Trophoblast cell (in vitro differentiated cells and primary cell): Measurements from ENCODE around the gene ACTRT1.

ENCODE experiments used
- DNase-seq, 2 donors: peaks; one replicate each; pipeline ENCODE4 v3.0.0-alpha.2; 2016
- H2AFZ ChIP-seq: 2 replicates; pipeline ENCODE4 v1.6.1; 2013; ENCODE audit warnings: low read length, moderate library complexity, mild to moderate bottlenecking; ENCODE audit not compliant: insufficient read depth, poor library complexity
- H2AK5ac ChIP-seq: 2 replicates; pipeline ENCODE4 v1.6.1; 2013; ENCODE audit warnings: mild to moderate bottlenecking, low read length
- H2BK120ac ChIP-seq: 2 replicates; pipeline ENCODE4 v1.6.1; 2013; ENCODE audit warnings: low read length, mild to moderate bottlenecking, moderate library complexity; ENCODE audit not compliant: insufficient read depth, poor library complexity
- H2BK12ac ChIP-seq: 2 replicates; pipeline ENCODE4 v1.6.1; 2013; ENCODE audit warnings: mild to moderate bottlenecking, low read length, moderate library complexity
- H2BK5ac ChIP-seq: 2 replicates; pipeline ENCODE4 v1.6.1; 2013; ENCODE audit warnings: low read length, low read depth, moderate library complexity, mild to moderate bottlenecking; ENCODE audit not compliant: poor library complexity
- H3K14ac ChIP-seq: 2 replicates; pipeline ENCODE4 v1.6.1; 2013; ENCODE audit warnings: mild to moderate bottlenecking, low read length
- H3K18ac ChIP-seq: 2 replicates; pipeline ENCODE4 v1.6.1; 2013; ENCODE audit warnings: mild to moderate bottlenecking, low read length
- H3K23ac ChIP-seq: 2 replicates; pipeline ENCODE4 v1.6.1; 2013; ENCODE audit warnings: low read length
- H3K27ac ChIP-seq: 2 replicates; pipeline ENCODE4 v1.5.1; 2013; ENCODE audit warnings: low read depth, mild to moderate bottlenecking, inconsistent platforms, low read length, moderate library complexity
- H3K27me3 ChIP-seq: 2 replicates; pipeline ENCODE4 v1.6.1; 2013; ENCODE audit warnings: inconsistent platforms, mild to moderate bottlenecking, low read length, moderate library complexity; ENCODE audit not compliant: insufficient read depth
- H3K36me3 ChIP-seq, 2 experiments: 1 replicate in 1 of 2; 2 replicates in 1 of 2; pipeline ENCODE4 v1.6.1; 2013; ENCODE audit warnings: low read length in 2 of 2, mild to moderate bottlenecking in 2 of 2, moderate library complexity in 1 of 2; ENCODE audit not compliant: insufficient read depth in 2 of 2, control insufficient read depth in 1 of 2
- H3K4ac ChIP-seq: 2 replicates; pipeline ENCODE4 v1.6.1; 2013; ENCODE audit warnings: low read depth, mild to moderate bottlenecking, low read length, moderate library complexity
- H3K4me1 ChIP-seq, 2 experiments: 1 replicate in 1 of 2; 2 replicates in 1 of 2; pipeline ENCODE4 v1.6.1; 2013; ENCODE audit warnings: low read length in 2 of 2, mild to moderate bottlenecking in 2 of 2, moderate library complexity in 1 of 2; ENCODE audit not compliant: insufficient read depth in 2 of 2, control insufficient read depth in 1 of 2
- H3K4me2 ChIP-seq: 2 replicates; pipeline ENCODE4 v1.6.1; 2013; ENCODE audit warnings: inconsistent platforms, mild to moderate bottlenecking, low read length, moderate library complexity
- H3K4me3 ChIP-seq: 2 replicates; pipeline ENCODE4 v1.5.1; 2013; ENCODE audit warnings: mild to moderate bottlenecking, low read depth, low read length, inconsistent platforms
- H3K79me1 ChIP-seq: one replicate; pipeline ENCODE4 v1.6.1; 2013; ENCODE audit warnings: low read length
- H3K79me2 ChIP-seq: 2 replicates; pipeline ENCODE4 v1.6.1; 2013; ENCODE audit warnings: low read length, mild to moderate bottlenecking; ENCODE audit not compliant: control insufficient read depth, insufficient read depth, poor library complexity
- H3K9ac ChIP-seq: 2 replicates; pipeline ENCODE4 v1.6.1; 2013; ENCODE audit warnings: mild to moderate bottlenecking, low read length
- H3K9me3 ChIP-seq: 2 replicates; pipeline ENCODE4 v1.6.1; 2013; ENCODE audit warnings: low read depth, mild to moderate bottlenecking, control low read depth, inconsistent platforms, low read length; ENCODE audit not compliant: insufficient read depth
- H4K12ac ChIP-seq: 2 replicates; pipeline ENCODE4 v1.6.1; 2013; ENCODE audit warnings: low read depth, mild to moderate bottlenecking, low read length, moderate library complexity
- H4K8ac ChIP-seq: 2 replicates; pipeline ENCODE4 v1.6.1; 2013; ENCODE audit warnings: low read depth, mild to moderate bottlenecking, low read length, moderate library complexity
- H4K91ac ChIP-seq: one replicate; pipeline ENCODE4 v1.6.1; 2013; ENCODE audit warnings: low read depth, mild to moderate bottlenecking, low read length, moderate library complexity
- WGBS: extraction: QIAGEN DNeasy Blood & Tissue Kit; methylation state at CpG from one replicate; pipeline ENCODE4 v1.1.7; 2013; ENCODE audit warnings: missing lambda C conversion rate; ENCODE audit not compliant: insufficient read length, insufficient coverage; ENCODE audit errors: extremely low coverage; 5-methylcytosine and 5-hydroxymethylcytosine counted together

The ACTRT1 gene

DNA sequence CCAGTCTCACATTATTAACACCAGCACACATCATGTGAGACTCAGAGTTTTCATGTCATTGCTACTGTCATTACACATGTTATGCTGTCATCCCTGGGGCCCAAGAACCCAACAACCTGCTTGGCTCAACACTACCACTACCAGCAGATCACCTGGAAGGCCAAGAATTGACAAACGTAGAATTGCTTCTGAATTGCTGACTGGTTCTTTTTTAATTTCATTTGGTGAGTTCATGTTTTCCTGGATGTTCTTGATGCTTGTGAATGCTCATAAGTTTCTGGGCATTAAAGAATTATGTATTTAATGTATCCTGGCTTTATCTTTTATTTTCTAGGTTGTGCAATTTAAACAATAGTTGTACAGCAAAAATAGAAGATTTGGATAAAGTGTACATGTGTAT, 40.2 kb downstream of the ACTRT1 start:
- Histone ChIP-seq H3K79me1 (no peaks in the 10 kb centered on the region), H3K4me1 (no peaks in the 10 kb centered on the region), H3K27me3 (no peaks in the 10 kb centered on the region), H3K9ac (no peak overlapping the region), H3K4me3 (no peak overlapping the region), H2AK5ac (no peak overlapping the region), H3K79me2 (no peaks in the 10 kb centered on the region), H2BK5ac (no peak overlapping the region), H3K4ac (no peak overlapping the region), H3K27ac (no peak overlapping the region), H3K23ac (no peak overlapping the region), H4K8ac (no peak overlapping the region), H3K36me3 (no peaks in the 10 kb centered on the region), H3K18ac (no peak overlapping the region), H2BK12ac (no peak overlapping the region), H4K91ac (no peak overlapping the region), H3K4me2 (no peak overlapping the region), H3K9me3 (peaks cover 3% of the 10 kb centered on the region), H2BK120ac (no peak overlapping the region), H2AFZ (no peak overlapping the region), H3K14ac (no peak overlapping the region), H4K12ac (no peak overlapping the region)
- WGBS, result no CpG with 5 or more reads among the region's 1 CpG
- DNase-seq, result no peak

- no peaks in the 10 kb centered on the region for H3K79me2 ChIP-seq
- H4K91ac ChIP-seq, result no peak overlapping the region
- no peaks in the 10 kb centered on the region for H3K27me3 ChIP-seq
- H3K14ac ChIP-seq, result no peak overlapping the region
- no peak overlapping the region for H4K8ac ChIP-seq
- H2BK5ac ChIP-seq, result no peak overlapping the region
- no peak overlapping the region for H2BK120ac ChIP-seq
- no peaks in the 10 kb centered on the region for H3K36me3 ChIP-seq
- H3K18ac ChIP-seq, result no peak overlapping the region
- no peak overlapping the region for H4K12ac ChIP-seq
- DNase-seq, result no peak
- no peaks in the 10 kb centered on the region for H3K79me1 ChIP-seq
- no peak overlapping the region for H3K4me3 ChIP-seq
- H3K4me1 ChIP-seq, result no peaks in the 10 kb centered on the region
- H3K4me2 ChIP-seq, result no peak overlapping the region
- no peak overlapping the region for H3K23ac ChIP-seq
- H3K27ac ChIP-seq, result no peak overlapping the region
- no peak overlapping the region for H2BK12ac ChIP-seq
- H2AFZ ChIP-seq, result no peak overlapping the region
- H3K9ac ChIP-seq, result no peak overlapping the region
- no peak overlapping the region for H3K4ac ChIP-seq
- no peaks in the 10 kb centered on the region for H3K9me3 ChIP-seq
- H2AK5ac ChIP-seq, result no peak overlapping the region
Measured at GRCh38 chrX:128007882-128008281, 44.3 kb downstream of the ACTRT1 start.
